K562 (cell line): ENCODE data around the gene PEX13. TPM values are rescaled to one million over a fixed set of nuclear protein-coding genes. Genes with fewer than 3 reads are reported as not detected.

Source experiments
- ATAC-seq: fragments of 200-7000 bp; cut with Tn5 transposase; 3 replicates; pipeline ENCODE4 v1.9.1; 2020; ENCODE audit warnings: moderate library complexity
- BruUV-seq: library from RNA; stranded (reverse); fragments of 400-500 nt; replicated peaks from 2 replicates; lab custom pipeline; 2021; lab: Mats Ljungman, UMichigan
- CTCF ChIA-PET: fragments of 300-600 bp; formaldehyde crosslinking; extraction: SDS; loops from one replicate; lab custom pipeline; 2021; ENCODE audit warnings: low intra/inter-chr PET ratio; lab: Yijun Ruan, JAX
- POLR2A ChIA-PET: fragments of 300-600, 350-650 bp; sonication (Branson Sonifier 250); formaldehyde crosslinking; extraction: SDS; loops from one replicate; lab custom pipeline; 2021; ENCODE audit warnings: antibody characterized with exemption, inconsistent platforms; lab: Yijun Ruan, JAX
- DNase-seq, 4 experiments: peaks; one replicate each; pipeline versions ENCODE4 v3.0.0 to v3.0.0-alpha.2; 2011 to 2018; ENCODE audit warnings: low spot score in 3 of 4, mixed read lengths in 3 of 4; ENCODE audit errors: extremely low read depth in 1 of 4
- FAIRE-seq: peaks from 2 replicates; lab custom pipeline; 2011; peaks lifted over from hg19 to GRCh38; lab: Jason Lieb, UNC
- H2AFZ ChIP-seq: 2 replicates; pipeline ENCODE4 v1.6.0; 2011; ENCODE audit warnings: low read depth, low read length, control low read depth, inconsistent platforms
- H3K27ac ChIP-seq: fragments of 200-600 bp; 3 replicates; pipeline ENCODE4 v1.8.0; 2011; ENCODE audit warnings: low read depth, mild to moderate bottlenecking, control low read depth, inconsistent platforms, low read length, moderate library complexity, mixed read lengths; ENCODE audit errors: extremely low read depth
- H3K27me3 ChIP-seq, 2 experiments: fragments of 300-600 bp in 1 of 2; 2 replicates in 1 of 2; 3 replicates in 1 of 2; pipeline versions ENCODE4 v1.6.0 to v1.8.0; 2011; ENCODE audit warnings: inconsistent platforms in 2 of 2, low read length in 2 of 2, mild to moderate bottlenecking in 1 of 2, mixed read lengths in 1 of 2, moderate library complexity in 1 of 2; ENCODE audit not compliant: control insufficient read depth in 2 of 2, insufficient read depth in 2 of 2
- H3K36me3 ChIP-seq: fragments of 300-600 bp; 3 replicates; pipeline ENCODE4 v1.8.0; 2011; ENCODE audit warnings: mild to moderate bottlenecking, low read length, inconsistent platforms; ENCODE audit not compliant: control insufficient read depth, insufficient read depth
- H3K4me1 ChIP-seq, 2 experiments: fragments of 200-600 bp in 1 of 2; replicated peaks in 1 of 2; 2 replicates in 1 of 2; 3 replicates in 1 of 2; pipeline versions ENCODE4 v1.5.1 to v1.8.0; 2011; ENCODE audit warnings: inconsistent platforms in 2 of 2, low read length in 2 of 2, mild to moderate bottlenecking in 1 of 2, mixed read lengths in 1 of 2, moderate library complexity in 1 of 2; ENCODE audit not compliant: control insufficient read depth in 2 of 2, insufficient read depth in 2 of 2
- H3K4me2 ChIP-seq: 2 replicates; pipeline ENCODE4 v1.6.1; 2011; ENCODE audit warnings: low read length, control low read depth, inconsistent platforms, mixed read lengths; ENCODE audit not compliant: insufficient read depth
- H3K4me3 ChIP-seq: fragments of 200-600 bp; sonication (generic), shearing (Covaris generic); 2 replicates; pipeline ENCODE4 v1.5.1; 2016; ENCODE audit warnings: control low read depth, inconsistent platforms
- H3K79me2 ChIP-seq: fragments of 200-600 bp; 3 replicates; pipeline ENCODE4 v1.8.0; 2011; ENCODE audit warnings: low read length, inconsistent platforms; ENCODE audit not compliant: control insufficient read depth, insufficient read depth
- H3K9ac ChIP-seq, 2 experiments: 2 replicates each; pipeline versions ENCODE4 v1.6.0 to v1.6.1; 2011; ENCODE audit warnings: low read depth in 2 of 2, low read length in 2 of 2, control low read depth in 1 of 2, inconsistent platforms in 1 of 2, mild to moderate bottlenecking in 1 of 2, mixed read lengths in 1 of 2; ENCODE audit not compliant: insufficient read depth in 1 of 2
- H3K9me1 ChIP-seq: one replicate; pipeline ENCODE4 v1.6.0; 2011; ENCODE audit warnings: inconsistent platforms, mild to moderate bottlenecking, low read length, moderate library complexity; ENCODE audit not compliant: control insufficient read depth, insufficient read depth
- H3K9me3 ChIP-seq: replicated peaks from 2 replicates; pipeline ENCODE4 v1.5.1; 2011; ENCODE audit warnings: low read depth, low read length, inconsistent platforms; ENCODE audit not compliant: control insufficient read depth, insufficient read depth
- H4K20me1 ChIP-seq: replicated peaks from 2 replicates; pipeline ENCODE4 v1.6.1; 2011; ENCODE audit warnings: low read length, inconsistent platforms, mixed read lengths; ENCODE audit not compliant: control insufficient read depth, insufficient read depth
- ASH1L ChIP-seq: fragments of 450-650 bp; IDR thresholded peaks from 2 replicates; pipeline ENCODE4 v1.6.1; 2018; ENCODE audit warnings: borderline replicate concordance, mild to moderate bottlenecking, low read depth; ENCODE audit not compliant: partially characterized antibody
- BDP1 ChIP-seq: IDR thresholded peaks from 3 replicates; pipeline ENCODE4 v1.6.1; 2011; ENCODE audit not compliant: insufficient read length, insufficient read depth
- CTBP1 ChIP-seq: fragments of 450-650 bp; IDR thresholded peaks from 2 replicates; pipeline ENCODE4 v1.6.1; 2016; ENCODE audit warnings: borderline replicate concordance
- ESRRB ChIP-seq: fragments of 250-450 bp; sonication (Bioruptor Pico); IDR thresholded peaks from 2 replicates; pipeline ENCODE4 v1.5.0; 2020; ENCODE audit warnings: mild to moderate bottlenecking, moderate library complexity, borderline replicate concordance
- FOXA1 ChIP-seq: fragments of 450-650 bp; IDR thresholded peaks from 2 replicates; pipeline ENCODE4 v1.6.1; 2016; ENCODE audit warnings: mild to moderate bottlenecking, borderline replicate concordance
- HOXB6 ChIP-seq: fragments of 250-450 bp; sonication (Bioruptor Pico); IDR thresholded peaks from 2 replicates; pipeline ENCODE4 v1.5.1; 2022; ENCODE audit warnings: mild to moderate bottlenecking, borderline replicate concordance
- RBM17 ChIP-seq: fragments of 200-400 bp; formaldehyde crosslinking; IDR thresholded peaks from 2 replicates; pipeline ENCODE4 v1.6.1; 2017; ENCODE audit warnings: low read depth, mild to moderate bottlenecking, low read length, borderline replicate concordance
- SMC3 ChIP-seq: conservative IDR thresholded peaks from 2 replicates; pipeline ENCODE4 v1.6.1; 2011; ENCODE audit warnings: low read depth, low read length, improper control_type of control experiment; ENCODE audit not compliant: insufficient read depth
- SREBF1 ChIP-seq: fragments of 150-350 bp; IDR thresholded peaks from 2 replicates; pipeline ENCODE4 v1.6.1; 2014; ENCODE audit warnings: antibody characterized with exemption, low read depth, low read length, borderline replicate concordance
- ZBTB1 ChIP-seq: sonication (generic); formaldehyde crosslinking; IDR thresholded peaks from 2 replicates; pipeline ENCODE4 v1.8.1; 2023; ENCODE audit warnings: missing genetic modification reagents, low read depth, mild to moderate bottlenecking, borderline replicate concordance
- ZNF347 ChIP-seq: fragments of 450-650 bp; formaldehyde crosslinking; IDR thresholded peaks from 2 replicates; pipeline ENCODE4 v1.4.0; 2020; ENCODE audit warnings: low read depth, mild to moderate bottlenecking, moderate library complexity
- ZNF583 ChIP-seq: fragments of 250-450 bp; sonication (Bioruptor Pico); IDR thresholded peaks from 2 replicates; pipeline ENCODE4 v1.4.0; 2020
- in situ Hi-C: fragments of 300-500 bp; cut with MboI; formaldehyde crosslinking; loops from 4 replicates; pipeline ENCODE4 v1.15.0; 2018; ENCODE audit warnings: inconsistent platforms, mixed read lengths
- intact Hi-C: fragments of 100-400 bp; cut with micrococcal nuclease; formaldehyde crosslinking; loops from 2 replicates; pipeline ENCODE4 v1.14.2; 2022
- polyA plus RNA-seq, 8 experiments: library from polyadenylated mRNA; depleted of rRNA in 4 of 8; stranded (reverse) in 5 of 8; unstranded in 3 of 8; fragments of >200 nt; fragmentation: Nextera tagmentation in 2 of 8; fragmentation: Illumina TruSeq in 1 of 8; extraction: Ambion mirVana in 2 of 8; extraction: Trizol in 1 of 8; gene quantifications; 2 replicates each; pipeline versions ENCODE4 v1.2.1 to v1.2.3, GENCODE V29; 2011 to 2014; ENCODE audit warnings: inconsistent platforms in 1 of 8, missing spikeins in 1 of 8
- total RNA-seq, 7 experiments: library from RNA; depleted of rRNA in 6 of 7; stranded (reverse); fragments of >200 nt in 6 of 7; fragmentation: Illumina TruSeq in 2 of 7; extraction: Trizol in 2 of 7; gene quantifications; 2 replicates each; pipeline versions ENCODE4 v1.2.1 to v1.2.3, GENCODE V29; 2011 to 2021; ENCODE audit warnings: low replicate concordance in 1 of 7

The PEX13 gene
- total and polyA plus RNA-seq, 9 of the 15 experiments (the other 6 are each of a cell fraction or from before 2014, with no cell fraction given), result 4.0 to 30.4 (median 18.8) TPM

DNA sequence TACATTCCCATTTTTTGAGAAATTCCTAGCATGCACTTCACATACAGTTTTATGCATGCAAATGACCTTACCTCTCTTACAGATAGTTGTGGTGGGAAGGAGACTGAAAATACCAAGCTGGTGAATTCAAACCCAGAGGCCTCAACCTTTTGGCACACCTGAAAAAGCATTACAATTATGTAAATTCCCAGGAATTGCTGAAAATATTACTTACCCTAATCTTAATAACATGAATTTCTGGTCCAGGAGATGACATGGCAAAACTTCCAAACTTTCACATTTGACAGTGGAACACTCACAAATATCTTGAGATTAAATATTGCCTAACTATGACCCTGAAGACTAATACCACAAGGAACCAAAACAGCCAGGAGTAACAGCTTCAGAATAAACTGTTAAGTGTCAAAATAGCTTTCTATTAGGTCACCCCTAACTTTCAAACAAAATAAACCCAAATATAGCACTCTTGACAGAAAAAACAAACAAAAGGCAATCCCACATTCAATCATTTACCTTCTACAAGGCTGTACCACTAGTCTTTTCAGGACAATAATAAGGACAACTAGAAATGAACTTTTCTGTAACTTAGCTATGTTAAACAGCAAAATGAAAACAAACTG, 10.9 kb upstream of the PEX13 start:
- H2AFZ ChIP-seq, result no peak overlapping the region
- no peak overlapping the region for H3K4me2 ChIP-seq
- no peaks in the 10 kb centered on the region for H3K79me2 ChIP-seq
- intact Hi-C loops, result no loop called here
- no peak overlapping the region for H3K4me3 ChIP-seq
- ATAC-seq, result no peak
- no peak overlapping the region for H3K9ac ChIP-seq
- no peaks in the 10 kb centered on the region for H3K9me3 ChIP-seq
- no TSS peak for BruUV-seq
- no peak for FAIRE-seq
- H3K36me3 ChIP-seq, result peaks cover 3% of the 10 kb centered on the region; the same call in 1 of the 3 replicates
- ChIA-PET POLR2A (interaction anchor here (1.1 kb wide), 1 partner anchor 10 kb away, joined by 3 read pairs; no protein-coding TSS in a partner anchor), CTCF (no interaction called here)
- DNase-seq, result no peak
- no peak for TF ChIP-seq SREBF1
- no peak for TF ChIP-seq ZNF583 (CRISPR knock-in tag)
- no peak for TF ChIP-seq BDP1
- no peak for TF ChIP-seq ESRRB (CRISPR knock-in tag)
- no peak for TF ChIP-seq RBM17
- TF ChIP-seq CTBP1, result no peak
- TF ChIP-seq FOXA1, result no peak
- TF ChIP-seq ZNF347 (CRISPR knock-in tag), result no peak
- TF ChIP-seq ZBTB1 (CRISPR knock-in tag), result no peak
- no peak for TF ChIP-seq SMC3
- TF ChIP-seq ASH1L, result no peak
- TF ChIP-seq HOXB6 (CRISPR knock-in tag), result no peak
- in situ Hi-C loops, result no loop called here
- H3K9me1 ChIP-seq, result no peaks in the 10 kb centered on the region
- no peaks in the 10 kb centered on the region for H4K20me1 ChIP-seq
- no peak overlapping the region for H3K27ac ChIP-seq
- no peaks in the 10 kb centered on the region for H3K27me3 ChIP-seq
- H3K4me1 ChIP-seq, result no peaks in the 10 kb centered on the region; a peak in 1 of 5 replicates
